Measurements from ENCODE around the gene GPC1.
"Not testable (repeated sequence)": the region's sequence is repeated elsewhere in the genome, so short reads cannot be mapped to it uniquely, and the experiment has no call there.

Gene GPC1, protein sequence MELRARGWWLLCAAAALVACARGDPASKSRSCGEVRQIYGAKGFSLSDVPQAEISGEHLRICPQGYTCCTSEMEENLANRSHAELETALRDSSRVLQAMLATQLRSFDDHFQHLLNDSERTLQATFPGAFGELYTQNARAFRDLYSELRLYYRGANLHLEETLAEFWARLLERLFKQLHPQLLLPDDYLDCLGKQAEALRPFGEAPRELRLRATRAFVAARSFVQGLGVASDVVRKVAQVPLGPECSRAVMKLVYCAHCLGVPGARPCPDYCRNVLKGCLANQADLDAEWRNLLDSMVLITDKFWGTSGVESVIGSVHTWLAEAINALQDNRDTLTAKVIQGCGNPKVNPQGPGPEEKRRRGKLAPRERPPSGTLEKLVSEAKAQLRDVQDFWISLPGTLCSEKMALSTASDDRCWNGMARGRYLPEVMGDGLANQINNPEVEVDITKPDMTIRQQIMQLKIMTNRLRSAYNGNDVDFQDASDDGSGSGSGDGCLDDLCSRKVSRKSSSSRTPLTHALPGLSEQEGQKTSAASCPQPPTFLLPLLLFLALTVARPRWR

DNA sequence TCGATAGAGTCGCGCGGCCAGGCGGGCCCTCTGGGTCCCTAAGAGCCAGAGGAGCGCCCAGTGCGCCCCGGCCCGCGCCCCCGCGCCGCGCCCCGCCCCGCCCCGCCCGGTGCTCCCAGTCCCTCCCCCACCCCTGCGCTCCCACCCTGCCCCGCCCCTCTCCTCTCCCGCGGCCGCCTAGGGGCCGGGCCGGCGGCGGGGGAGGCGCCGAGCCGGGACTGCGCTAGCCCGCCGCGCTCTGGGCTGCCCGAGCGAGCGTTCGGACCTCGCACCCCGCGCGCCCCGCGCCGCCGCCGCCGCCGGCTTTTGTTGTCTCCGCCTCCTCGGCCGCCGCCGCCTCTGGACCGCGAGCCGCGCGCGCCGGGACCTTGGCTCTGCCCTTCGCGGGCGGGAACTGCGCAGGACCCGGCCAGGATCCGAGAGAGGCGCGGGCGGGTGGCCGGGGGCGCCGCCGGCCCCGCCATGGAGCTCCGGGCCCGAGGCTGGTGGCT lies at the start of gene GPC1:
Gene GPC1 (plus strand): TSS at position 207 of the 491 bp plus-strand sequence. CDS start 256 bp downstream, at position 463.
- Histone ChIP-seq H3K4me3 (peak within 1 kb of the TSS; percentile 95), H3K27ac (peak within 1 kb of the TSS; percentile 81 to 96)
- no peak for TF ChIP-seq CTCF (IDR thresholded peaks at IDR 0.05)
- no peak for DNase-seq (ENCODE audit: low spot score)

- H3K4me3 ChIP-seq, result no peak overlapping the region
- DNase-seq (ENCODE audit: low spot score), result no peak
- H3K27ac ChIP-seq, result no peak overlapping the region
- TF ChIP-seq CTCF (IDR thresholded peaks at IDR 0.05), result no peak
These were observed 49.1 kb upstream of the GPC1 start for GRCh38 chr2:240386326-240386725.

DNA sequence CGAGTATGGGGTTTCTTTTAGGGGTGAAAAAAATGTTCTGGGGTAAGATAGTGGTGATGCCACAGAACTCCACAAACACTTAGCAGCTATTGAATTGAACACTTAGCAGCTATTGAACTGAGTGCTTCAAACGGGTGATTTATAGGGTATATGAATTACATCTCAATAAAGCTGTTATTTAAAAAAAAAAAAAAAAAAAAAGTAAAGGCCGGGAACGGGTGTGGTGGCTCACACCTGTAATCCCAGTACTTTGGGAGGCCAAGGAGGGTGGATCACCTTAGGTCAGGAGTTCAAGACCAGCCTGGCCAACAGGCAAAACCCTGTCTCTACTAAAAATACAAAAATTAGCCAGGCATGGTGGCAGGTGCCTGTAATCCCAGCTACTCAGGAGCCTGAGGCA lies 48.7 kb upstream of the GPC1 start:
- H3K27ac ChIP-seq; H3K4me3 ChIP-seq; DNase-seq (ENCODE audit: low spot score): not testable (repeated sequence)

GRCh38 chr2:240387325-240387668 lies 48.2 kb upstream of the GPC1 start:
- Histone ChIP-seq H3K4me3 (peak overlapping the region; percentile 21), H3K27ac (peak overlapping the region in 1 of 2 donors; percentile 61)
- no peak for TF ChIP-seq CTCF (IDR thresholded peaks at IDR 0.05)
- DNase-seq (ENCODE audit: low spot score), result no peak

GRCh38 chr2:240387669-240388358 lies 47.6 kb upstream of the GPC1 start:
- Histone ChIP-seq H3K4me3 (peak overlapping the region; percentile 21), H3K27ac (peak overlapping the region; percentile 12 to 61)
- DNase-seq (ENCODE audit: low spot score), result peak; percentile 90
- no peak for TF ChIP-seq CTCF (IDR thresholded peaks at IDR 0.05)

GRCh38 chr2:240388471-240389301 lies 46.8 kb upstream of the GPC1 start:
- TF ChIP-seq CTCF (IDR thresholded peaks at IDR 0.05), result no peak
- no peak for DNase-seq (ENCODE audit: low spot score)
- peak overlapping the region in 1 of 2 donors; percentile 12 for H3K27ac ChIP-seq
- H3K4me3 ChIP-seq, result no peak overlapping the region

All from coronary artery (tissue), 2 donors.